ENCODE results near the gene PAH. TPM values are rescaled to one million over a fixed set of nuclear protein-coding genes. Genes with fewer than 3 reads are reported as not detected.

Gene PAH
- total and polyA plus RNA-seq, 8 donors: 5.9 to 89.3 (median 16.3) TPM

- no peaks in the 10 kb centered on the region for H3K9me3 ChIP-seq
- WGBS, 2 donors: 7 to 10% methylated on average over 19 of the region's 19 CpGs
- FAIRE-seq (no peak), ATAC-seq (no peak), DNase-seq (no peak)
- intact Hi-C loops (cut with DNase I): no loop called here
- H3K36me3 ChIP-seq: no peaks in the 10 kb centered on the region
- H3K27me3 ChIP-seq: peaks cover 0 to 52% (median 18%) of the 10 kb centered on the region in 4 donors
- peaks cover 0 to 7% (median 0%) of the 10 kb centered on the region in 3 donors for H3K4me1 ChIP-seq
- no peak overlapping the region for H3K4me3 ChIP-seq
- TF ChIP-seq CTCF (IDR thresholded peaks at IDR 0.05): no peak
- no peak overlapping the region for H3K27ac ChIP-seq
These were observed 43.9 kb upstream of the PAH start for GRCh38 chr12:102960766-102961465.

- Histone ChIP-seq H3K27me3 (peaks cover 0 to 45% (median 14%) of the 10 kb centered on the region in 4 donors), H3K9me3 (no peaks in the 10 kb centered on the region), H3K4me1 (peaks cover 0 to 3% (median 0%) of the 10 kb centered on the region in 3 donors), H3K4me3 (no peak overlapping the region), H3K27ac (no peak overlapping the region), H3K36me3 (no peaks in the 10 kb centered on the region)
- no peak for ATAC-seq
- FAIRE-seq: no peak
- TF ChIP-seq CTCF (IDR thresholded peaks at IDR 0.05): no peak
- WGBS, 2 donors: 15 to 22% methylated on average over 14 of the region's 14 CpGs
- DNase-seq: no peak
- intact Hi-C loops (cut with DNase I): no loop called here
These were observed 42.3 kb upstream of the PAH start for GRCh38 chr12:102959391-102959790.

GRCh38 chr12:102958830-102959176 is 41.8 kb upstream of the PAH start:
- Histone ChIP-seq H3K4me1 (peaks cover 0 to 3% (median 0%) of the 10 kb centered on the region in 3 donors), H3K27ac (no peak overlapping the region), H3K9me3 (no peaks in the 10 kb centered on the region), H3K36me3 (no peaks in the 10 kb centered on the region), H3K27me3 (peaks cover 0 to 39% (median 13%) of the 10 kb centered on the region in 4 donors), H3K4me3 (peak overlapping the region in 1 of 4 donors; percentile 39)
- no peak for FAIRE-seq
- WGBS, 2 donors: 5 to 6% methylated on average over 15 of the region's 15 CpGs
- no peak for TF ChIP-seq CTCF (IDR thresholded peaks at IDR 0.05)
- intact Hi-C loops (cut with DNase I): no loop called here
- no peak for ATAC-seq
- no peak for DNase-seq

- H3K4me3 ChIP-seq: peak overlapping the region; percentile 0 to 39 (median 13)
- DNase-seq (no peak), ATAC-seq (peak; percentile 32 to 43 (median 37)), FAIRE-seq (no peak)
- H3K36me3 ChIP-seq: no peaks in the 10 kb centered on the region
- H3K9me3 ChIP-seq: no peaks in the 10 kb centered on the region
- peaks cover 0 to 34% (median 11%) of the 10 kb centered on the region in 4 donors for H3K27me3 ChIP-seq
- H3K27ac ChIP-seq: no peak overlapping the region
- no peak for TF ChIP-seq CTCF (IDR thresholded peaks at IDR 0.05)
- intact Hi-C loops (cut with DNase I): no loop called here
- WGBS, 2 donors: 1% methylated on average over 79 to 83 of the region's 83 CpGs
- peaks cover 0 to 3% (median 0%) of the 10 kb centered on the region in 3 donors for H3K4me1 ChIP-seq
These were observed 41.2 kb upstream of the PAH start for GRCh38 chr12:102958073-102958829.

Data from pancreas (tissue), 10 donors.